Frontal cortex (tissue), 4 donors: ENCODE results near the gene GRM4. TPM values are rescaled to one million over a fixed set of nuclear protein-coding genes. Genes with fewer than 3 reads are reported as not detected.
"Not testable (repeated sequence)": the region's sequence is repeated elsewhere in the genome, so short reads cannot be mapped to it uniquely, and the experiment has no call there.

ENCODE experiments used
- DNase-seq, 2 donors: peaks; one replicate each; pipeline ENCODE4 v3.0.0; 2012; ENCODE audit warnings: low spot score in 2 of 2
- FAIRE-seq: peaks from 2 replicates; lab custom pipeline; 2012; peaks lifted over from hg19 to GRCh38; lab: Jason Lieb, UNC
- total RNA-seq: library from RNA; depleted of rRNA; stranded (reverse); fragments of >200 nt; gene quantifications from one replicate; pipeline ENCODE4 v1.2.3, GENCODE V29; 2014
- donor health status: control.
- donor health status: control.
- donor health status: control.

Gene GRM4
- total RNA-seq, 1 donor from 2014 or later, result 3.7 TPM

DNA sequence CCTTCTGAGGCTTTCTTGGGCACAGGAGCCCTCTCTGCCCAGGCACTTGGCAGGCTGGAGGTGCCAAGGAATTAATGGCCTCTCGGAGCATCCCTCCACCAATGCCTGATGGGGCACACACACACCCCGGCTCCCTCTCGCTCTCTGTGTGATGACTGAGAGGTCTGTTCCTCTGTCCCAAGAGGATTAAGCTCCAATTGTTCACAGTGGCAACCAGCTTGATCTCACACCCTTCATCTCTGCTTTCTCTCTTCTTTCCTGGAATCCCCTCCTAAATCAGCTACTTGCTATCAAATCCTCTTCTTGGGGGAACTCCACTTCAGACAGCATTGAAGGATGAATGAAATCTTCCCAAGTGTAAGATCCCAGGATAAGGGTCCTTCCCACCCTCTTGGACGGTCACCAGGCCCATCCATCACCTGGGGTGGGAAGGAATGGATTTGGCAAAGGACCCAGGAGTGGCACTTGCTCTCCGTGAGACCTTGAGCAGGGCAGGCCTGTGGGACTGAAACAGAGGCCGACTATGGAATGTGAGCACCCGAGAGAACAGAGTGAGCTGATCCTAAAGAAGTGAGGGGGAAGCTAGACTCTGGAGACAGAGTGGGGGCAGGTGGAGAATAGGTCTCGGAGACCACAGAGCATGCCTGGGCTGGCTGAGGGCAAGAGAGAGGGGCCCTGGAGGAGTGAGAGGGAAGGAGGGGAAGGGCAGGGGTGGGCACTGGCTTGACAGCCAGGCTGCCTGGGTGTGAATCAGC is 93.6 kb downstream of the GRM4 start:
- DNase-seq (no peak), FAIRE-seq (no peak)

DNA sequence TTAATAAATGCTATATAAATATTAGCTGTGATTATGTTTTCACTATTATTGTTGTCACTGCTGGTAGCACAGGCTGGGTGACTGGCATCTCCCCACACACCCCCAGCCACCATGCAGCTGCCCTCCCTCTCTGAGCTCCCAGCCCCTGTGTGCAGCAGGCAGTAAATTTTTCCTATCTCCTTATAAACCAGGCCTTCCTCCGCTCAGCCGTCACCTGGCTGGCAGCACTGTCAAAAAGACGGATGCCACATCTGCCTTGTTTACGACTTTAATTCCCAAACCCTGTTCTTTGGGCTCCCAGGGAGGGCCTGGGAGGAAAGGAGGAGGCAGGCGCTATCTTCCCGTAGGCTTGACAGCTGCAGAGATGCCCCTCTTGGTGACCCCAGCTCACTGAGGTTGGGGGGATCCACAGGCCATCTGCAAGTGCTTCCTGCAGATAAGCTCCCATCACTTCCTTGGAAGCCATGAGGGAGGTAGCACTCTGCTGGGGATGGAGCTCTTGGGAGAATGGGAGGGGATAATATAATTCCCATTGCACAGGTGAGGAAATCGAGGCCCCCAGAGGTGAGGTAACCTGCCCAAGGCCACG is 94.5 kb downstream of the GRM4 start:
- DNase-seq, result no peak
- no peak for FAIRE-seq

DNA sequence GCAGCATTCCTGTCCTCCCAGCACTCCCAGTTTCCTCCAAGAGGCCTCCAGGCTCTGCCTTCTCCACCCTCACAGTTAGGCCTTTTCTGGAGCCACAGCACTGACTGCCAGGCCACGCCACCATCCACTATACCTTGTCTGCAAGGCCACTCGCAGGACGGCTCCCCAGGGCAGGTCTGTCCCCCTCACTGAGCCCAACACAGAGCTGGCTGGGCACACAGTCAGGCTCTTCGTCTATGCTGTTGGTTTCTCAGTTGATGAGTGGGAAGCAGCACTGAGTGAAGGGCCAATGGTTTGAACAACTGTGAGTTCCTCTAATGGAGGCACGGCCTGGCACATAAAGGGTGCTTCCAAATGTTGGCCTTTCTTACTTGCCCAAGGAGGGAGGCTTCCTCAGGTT is 95.2 kb downstream of the GRM4 start:
- FAIRE-seq (no peak), DNase-seq (no peak)

DNA sequence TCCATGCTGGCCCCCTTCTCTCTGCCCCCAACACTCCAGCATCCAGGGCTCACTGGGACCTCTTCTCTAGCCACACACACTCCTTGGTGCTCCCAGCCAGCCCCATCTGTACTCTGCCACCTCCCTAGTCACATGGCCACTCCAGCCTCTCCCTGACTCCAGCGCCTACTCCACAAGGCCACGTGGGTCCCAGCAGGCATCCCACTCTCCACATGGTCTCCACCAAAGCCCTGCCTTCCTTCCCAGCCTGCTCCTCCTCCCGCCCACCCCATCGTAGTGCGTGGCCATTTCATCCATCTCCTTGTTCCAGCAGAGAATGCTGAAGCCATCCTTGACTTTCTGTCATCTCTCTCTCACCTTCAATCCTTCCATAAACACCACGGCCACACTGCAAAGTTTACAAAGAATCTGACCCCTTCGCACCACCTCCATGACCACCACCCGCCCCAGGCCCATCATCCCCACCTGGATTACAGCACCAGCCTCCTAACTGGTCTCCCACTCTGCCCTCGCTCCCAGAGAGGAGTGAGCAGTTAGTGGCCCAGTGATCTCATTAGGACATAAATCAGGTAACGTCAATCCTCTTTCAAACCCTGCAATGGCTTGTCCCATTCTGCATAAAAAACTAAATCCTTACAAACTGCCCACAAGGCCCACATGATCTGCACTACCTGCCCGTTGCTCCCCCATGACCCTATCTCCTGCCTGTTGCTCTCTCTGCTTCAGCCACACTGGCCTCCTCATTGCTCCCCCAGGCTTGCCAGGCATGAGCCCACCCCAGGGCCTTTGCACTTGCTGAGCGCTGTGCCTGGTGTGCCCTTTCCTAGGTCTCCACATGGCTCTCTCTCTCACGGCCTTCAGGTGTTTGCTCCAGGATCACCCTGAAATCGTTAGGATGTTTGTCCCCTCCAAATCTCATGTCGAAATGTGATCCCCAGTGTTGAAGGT is 96.2 kb downstream of the GRM4 start:
- DNase-seq (no peak), FAIRE-seq (no peak)

DNA sequence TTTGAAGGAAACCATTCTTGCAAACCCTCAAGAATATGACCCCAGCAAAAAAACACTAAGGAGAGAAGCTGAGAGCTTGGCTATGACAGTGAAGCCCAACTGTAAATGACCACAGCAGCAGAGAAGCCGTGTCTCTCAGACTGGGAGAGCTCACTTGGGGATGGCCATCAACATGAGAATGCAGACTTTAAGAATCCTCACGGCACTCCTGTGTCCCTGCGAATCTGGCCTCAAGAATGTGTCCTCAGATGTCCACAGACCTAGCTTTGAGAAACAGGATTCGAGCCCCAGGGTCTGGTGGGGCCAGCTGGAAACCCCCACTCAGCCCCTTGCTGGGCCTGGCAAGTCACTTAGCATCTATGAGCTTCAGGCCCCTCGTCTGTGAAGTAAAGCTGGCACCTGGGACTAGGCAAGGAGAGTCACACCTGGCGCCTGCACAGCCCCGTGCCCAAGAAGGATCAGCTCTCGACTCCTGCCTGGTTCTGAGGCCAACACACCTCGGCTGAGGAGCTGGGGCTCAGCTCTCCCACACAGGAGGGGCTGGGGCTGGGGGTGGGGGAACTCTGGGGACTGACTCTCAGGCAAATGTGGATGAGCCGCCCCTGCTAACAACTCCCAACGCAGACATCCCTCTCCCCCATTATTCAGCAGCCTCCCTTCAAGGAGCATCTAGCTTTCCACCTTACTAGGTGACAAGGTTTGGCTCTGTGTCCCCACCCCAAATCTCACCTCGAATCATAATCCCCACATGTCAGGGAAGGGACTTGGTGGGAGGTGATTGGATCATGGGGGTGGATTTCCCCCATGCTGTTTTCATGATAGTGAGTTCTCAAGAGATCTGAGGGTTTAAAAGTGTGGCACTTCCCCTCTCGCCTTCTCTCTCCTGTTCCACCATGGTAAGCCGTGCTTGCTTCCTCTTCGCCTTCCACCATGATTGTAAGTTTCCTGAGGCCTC is 97.7 kb downstream of the GRM4 start:
- no peak for FAIRE-seq

DNA sequence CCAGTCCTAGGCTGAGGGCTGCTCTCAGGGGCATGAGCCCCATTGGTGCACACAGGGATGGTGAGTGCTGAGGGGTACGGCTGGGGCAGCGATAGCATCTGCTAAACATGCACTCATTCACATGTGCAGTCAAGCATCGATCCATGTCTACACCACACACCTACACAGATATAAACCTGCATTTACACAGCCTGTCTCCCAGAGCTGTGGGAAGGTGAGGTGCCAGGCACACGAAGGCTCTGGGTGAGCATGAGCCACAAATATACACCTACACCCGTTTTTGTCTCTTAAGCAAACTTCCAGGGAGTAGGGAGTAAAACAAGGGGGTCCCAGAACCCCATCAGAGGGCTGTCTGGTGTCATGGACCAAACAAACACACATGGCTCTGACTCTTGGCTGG is 99.3 kb downstream of the GRM4 start:
- FAIRE-seq (no peak), DNase-seq (no peak)

More for the DNA sequence above, 97.7 kb downstream of the GRM4 start:
- no peak for DNase-seq

DNA sequence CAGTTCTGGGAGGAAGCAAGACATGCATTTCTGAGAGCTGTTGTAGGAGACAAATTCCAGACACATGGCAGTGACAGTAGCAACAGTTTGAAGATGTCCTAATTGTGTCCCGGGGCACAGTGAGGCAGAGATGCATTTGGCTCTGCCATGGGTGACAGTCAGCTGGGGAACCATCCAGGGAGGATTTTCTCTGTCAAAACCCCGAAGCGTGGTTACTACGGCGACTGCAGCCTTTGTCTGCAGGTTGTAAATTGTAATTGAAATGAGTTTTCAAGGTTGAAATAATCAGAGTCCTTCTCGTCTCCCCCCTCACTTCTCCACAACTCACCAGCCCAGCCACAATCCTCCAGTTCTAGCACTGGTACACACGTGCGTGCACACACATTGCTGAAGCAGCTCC is 100.1 kb downstream of the GRM4 start:
- DNase-seq, result no peak
- no peak for FAIRE-seq

DNA sequence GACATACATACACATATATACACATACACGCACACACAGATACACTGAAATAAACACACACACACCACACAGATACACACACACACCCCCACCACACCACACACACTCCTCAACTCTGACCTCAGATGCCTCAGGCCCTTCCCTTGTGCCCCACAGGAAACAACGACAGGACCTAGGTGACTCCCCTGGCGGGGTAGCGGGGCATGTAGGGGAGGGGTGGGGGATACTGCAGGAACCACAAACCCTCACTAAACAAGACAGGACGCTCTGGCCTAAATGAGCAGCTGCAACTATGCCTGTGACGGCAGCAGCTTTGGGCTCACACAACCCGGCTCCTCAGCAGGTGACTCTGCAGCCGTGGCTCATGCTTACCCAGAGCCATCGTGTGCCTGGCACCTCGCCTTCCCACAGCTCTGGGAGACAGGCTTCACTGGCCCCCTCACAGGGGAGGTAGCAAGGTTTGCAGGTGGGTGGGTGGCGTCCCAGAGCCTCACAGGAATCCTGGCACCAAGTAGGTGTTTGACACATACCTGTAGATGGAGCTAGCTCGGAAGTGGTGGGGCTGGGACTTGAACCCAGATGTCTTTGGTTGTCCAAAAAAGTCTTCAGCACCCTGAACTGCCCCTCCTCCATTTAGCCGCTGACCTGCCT is 100.8 kb downstream of the GRM4 start:
- FAIRE-seq (no peak), DNase-seq (no peak)

DNA sequence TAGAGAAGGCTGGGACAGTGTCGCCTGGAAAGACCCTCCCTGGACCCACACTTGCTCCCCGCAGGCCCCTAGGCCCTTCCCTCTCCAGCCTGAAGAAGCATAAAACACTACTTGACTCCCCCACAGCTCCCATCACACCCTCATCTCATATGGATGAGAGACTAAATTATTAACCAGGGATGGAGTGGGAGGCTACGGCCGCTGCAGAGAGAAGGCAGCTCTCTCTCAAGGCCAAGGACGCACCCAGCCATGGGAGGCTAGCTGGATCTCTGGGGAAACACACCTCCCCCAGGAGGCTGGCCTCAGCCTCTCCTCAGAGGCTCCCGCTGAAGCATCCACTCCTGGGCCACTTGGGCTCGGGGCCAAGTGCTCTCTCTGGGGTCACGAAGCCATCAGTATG is 102.5 kb downstream of the GRM4 start:
- FAIRE-seq, result no peak

DNA sequence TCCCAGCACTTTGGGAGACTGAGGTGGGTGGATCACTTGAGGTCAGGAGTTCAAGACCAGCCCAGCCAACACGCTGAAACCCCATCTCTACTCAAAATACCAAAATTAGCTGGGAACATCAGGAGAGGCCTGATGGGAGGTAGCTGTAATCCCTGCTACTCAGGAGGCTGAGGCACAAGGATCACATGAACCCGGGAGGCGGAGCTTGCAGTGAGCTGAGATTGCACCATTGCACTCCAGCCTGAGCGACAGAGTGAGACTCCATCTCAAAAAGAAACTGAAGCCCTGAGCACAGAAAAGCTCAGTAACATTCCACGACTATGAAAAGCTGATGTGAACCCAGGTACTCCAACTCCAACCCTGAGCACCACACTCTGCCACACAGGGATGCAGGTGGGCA is 103.9 kb downstream of the GRM4 start:
- not testable (repeated sequence) for DNase-seq, FAIRE-seq

More for the DNA sequence above, 102.5 kb downstream of the GRM4 start:
- DNase-seq, result no peak

DNA sequence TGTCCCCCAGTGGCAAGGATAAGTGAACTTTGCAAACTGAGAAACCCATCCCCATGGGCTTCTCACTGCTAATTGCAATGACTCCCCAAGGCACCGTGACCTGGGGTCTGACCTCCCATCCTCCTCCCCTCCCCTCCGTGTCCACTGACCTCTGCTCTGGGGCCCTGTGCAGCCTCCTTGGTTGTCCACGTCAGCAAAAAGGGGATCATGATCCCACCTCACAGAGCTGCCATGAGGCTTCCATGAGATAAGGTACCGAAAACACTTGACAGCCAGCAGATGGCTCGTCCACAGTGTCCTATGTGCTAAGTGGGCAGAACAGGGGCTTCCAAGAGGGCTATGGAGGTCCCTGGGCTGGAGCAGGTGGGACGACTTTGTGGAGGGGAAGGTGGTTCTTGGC is 104.5 kb downstream of the GRM4 start:
- FAIRE-seq (no peak), DNase-seq (no peak)

DNA sequence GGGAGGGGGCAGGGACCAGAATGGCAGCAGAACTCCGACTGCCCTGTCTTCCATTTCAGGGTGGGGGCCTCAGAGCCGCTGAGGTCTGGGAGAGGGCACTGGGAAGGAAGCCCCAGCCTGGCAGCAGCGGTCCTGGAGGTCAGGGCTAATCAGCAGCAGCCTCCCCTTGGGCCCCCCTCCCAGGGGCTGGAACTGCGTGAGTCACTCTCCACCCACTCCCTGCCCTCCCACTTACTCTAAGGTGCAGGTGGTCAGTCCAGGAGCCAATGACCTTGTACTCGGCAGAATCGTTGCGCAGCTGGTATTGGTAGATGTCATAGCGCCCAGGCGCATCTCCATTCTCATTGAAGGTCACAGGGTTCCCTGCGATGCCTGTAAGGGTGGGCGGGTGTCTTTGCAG is 105.9 kb downstream of the GRM4 start:
- DNase-seq, result no peak
- FAIRE-seq, result no peak

DNA sequence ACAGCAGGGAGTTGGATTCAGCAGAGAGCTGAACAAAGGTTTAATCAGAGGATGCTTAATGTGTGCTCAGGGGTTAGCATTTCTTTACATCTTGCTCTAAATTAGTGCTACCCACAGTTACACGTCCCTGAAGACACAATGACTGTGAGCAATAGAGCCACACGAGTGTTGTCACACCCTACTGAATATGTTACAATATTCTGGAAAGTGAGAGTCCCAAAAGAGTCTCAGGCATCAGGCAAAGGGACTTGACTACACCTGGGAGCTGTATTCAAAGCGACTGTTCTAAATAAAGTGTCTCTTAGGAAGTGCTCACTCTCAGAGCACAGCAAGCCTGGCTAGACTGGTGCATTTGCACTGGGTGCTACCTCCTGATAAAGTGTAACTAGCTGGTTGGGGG is 108.7 kb downstream of the GRM4 start:
- FAIRE-seq (no peak), DNase-seq (no peak)

DNA sequence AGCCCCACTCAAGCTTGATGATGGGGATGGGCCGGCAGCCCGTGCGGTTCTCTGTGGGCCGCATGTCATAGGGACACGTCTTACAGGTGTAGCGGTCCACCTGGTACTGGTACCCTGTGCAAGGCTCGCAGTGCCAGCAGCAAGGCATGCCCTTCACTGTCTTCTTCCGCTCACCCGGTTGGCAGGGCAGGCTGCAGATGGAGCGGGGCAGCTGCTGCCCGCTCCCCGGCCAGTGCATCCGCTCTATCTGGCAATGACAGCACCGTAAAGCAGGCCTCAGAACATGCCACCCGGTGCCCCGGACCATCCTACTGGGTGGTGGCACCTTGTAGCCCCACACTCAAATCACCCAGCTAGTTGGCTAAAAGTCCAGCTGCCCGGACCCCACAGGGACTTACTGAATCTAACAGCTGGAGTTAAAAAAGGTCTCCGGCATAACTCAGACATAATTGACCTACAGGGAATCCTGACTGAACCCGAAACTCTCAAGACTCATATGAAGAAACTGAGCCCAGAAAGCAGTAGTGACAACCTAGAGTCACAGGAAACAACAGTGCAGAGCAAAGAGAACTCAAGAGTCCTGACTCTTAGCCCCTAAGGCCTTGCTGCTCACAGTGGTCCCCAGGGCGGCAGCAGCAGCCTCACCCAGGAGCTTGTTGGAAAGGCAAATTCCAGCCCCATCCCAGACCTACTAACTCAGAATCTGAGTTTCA is 109.4 kb downstream of the GRM4 start:
- FAIRE-seq (no peak), DNase-seq (no peak)

DNA sequence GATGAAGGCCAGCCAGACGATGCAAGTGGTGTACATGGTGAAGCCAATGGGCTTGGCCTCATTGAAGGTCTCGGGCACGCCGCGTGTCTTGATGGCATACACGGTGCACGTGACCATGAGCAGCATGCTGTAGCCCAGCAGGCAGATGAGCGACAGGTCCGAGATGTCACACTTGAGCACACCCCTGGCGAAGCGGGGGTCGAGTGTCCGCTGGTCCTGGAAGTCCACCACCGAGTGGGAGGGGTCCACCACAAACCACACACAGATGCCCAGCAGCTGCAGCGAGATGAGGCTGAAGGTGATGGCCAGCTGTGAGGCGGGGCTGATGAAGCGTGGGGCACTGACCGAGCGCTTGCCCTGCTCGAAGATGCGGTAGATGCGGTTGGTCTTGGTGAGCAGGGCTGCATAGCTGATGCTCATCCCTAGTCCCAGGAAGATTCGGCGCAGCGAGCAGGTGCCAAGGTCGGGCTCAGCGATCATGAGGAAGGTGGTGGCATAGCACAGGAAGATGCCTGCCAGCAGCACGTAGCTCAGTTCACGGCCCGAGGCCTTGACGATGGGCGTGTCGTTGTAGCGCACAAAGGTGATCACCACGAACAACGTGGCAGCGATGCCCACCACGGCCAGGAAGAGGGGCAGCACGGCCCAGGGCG is 110.1 kb downstream of the GRM4 start:
- FAIRE-seq, result no peak
- no peak for DNase-seq

DNA sequence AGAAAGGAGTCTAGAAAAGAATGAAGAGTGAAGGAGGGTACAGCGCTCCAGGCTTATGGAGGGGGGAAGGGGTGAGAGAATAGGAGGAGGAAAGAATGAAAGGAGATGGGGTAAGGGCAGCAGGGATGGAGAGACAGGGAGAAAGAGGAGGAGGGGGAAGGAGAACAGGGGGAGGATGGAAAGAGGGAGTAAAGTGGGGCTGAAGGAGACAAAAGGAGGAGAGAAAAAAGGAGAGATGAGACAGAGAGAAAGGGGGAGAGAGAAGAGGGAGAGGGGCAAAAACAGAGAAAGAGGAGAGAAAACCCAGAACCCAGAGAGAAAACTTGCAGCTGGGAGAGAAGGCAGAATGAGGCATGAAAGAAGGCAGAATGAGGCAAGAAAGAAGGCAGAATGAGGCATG is 110.7 kb downstream of the GRM4 start:
- FAIRE-seq (no peak), DNase-seq (no peak)

DNA sequence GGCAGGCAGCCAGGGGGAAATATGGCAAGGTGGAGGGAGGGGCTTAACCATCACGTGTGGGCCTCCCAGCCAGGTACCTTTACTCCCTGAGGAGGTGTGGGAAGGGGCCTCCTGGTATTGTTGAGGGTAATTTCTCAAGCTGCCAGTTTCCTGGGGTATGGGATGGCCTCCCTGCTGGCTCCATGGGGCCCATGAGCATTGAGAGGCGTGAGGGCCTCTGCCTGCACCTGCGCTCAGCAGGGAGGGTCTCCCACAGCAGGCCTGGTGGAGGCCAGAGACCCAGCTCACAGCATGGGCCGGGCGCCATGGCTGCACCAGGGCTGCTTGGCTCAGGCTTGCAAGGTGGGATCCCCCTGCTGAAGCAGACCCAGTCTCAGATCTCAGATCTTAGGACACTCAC is 113.0 kb downstream of the GRM4 start:
- DNase-seq (no peak), FAIRE-seq (no peak)
